HepG2 (cell line): ENCODE data around the gene DSCAM. TPM values are rescaled to one million over a fixed set of nuclear protein-coding genes. Genes with fewer than 3 reads are reported as not detected.

Experiments
- AKAP8 ChIP-seq: sonication (generic); formaldehyde crosslinking; IDR thresholded peaks from 2 replicates; pipeline ENCODE4 v1.5.1; 2020; ENCODE audit warnings: mild to moderate bottlenecking, missing genetic modification reagents
- ARID4A ChIP-seq: sonication (generic); formaldehyde crosslinking; IDR thresholded peaks from 2 replicates; pipeline ENCODE4 v1.5.0; 2020; ENCODE audit warnings: mild to moderate bottlenecking, missing genetic modification reagents, borderline replicate concordance
- ATF4 ChIP-seq, 2 experiments: fragments of 450-650 bp in 1 of 2; sonication (generic) in 1 of 2; formaldehyde crosslinking; IDR thresholded peaks; 2 replicates each; pipeline versions ENCODE4 v1.5.0 to v1.8.0; 2020 to 2022; ENCODE audit warnings: mild to moderate bottlenecking in 1 of 2, missing genetic modification reagents in 1 of 2
- CEBPZ ChIP-seq: IDR thresholded peaks from 2 replicates; pipeline ENCODE4 v1.6.1; 2012; ENCODE audit warnings: low read length, improper control_type of control experiment
- NCOR1 ChIP-seq: fragments of 200-600 bp; sonication (generic); IDR thresholded peaks from 2 replicates; pipeline ENCODE4 v1.7.0; 2017; ENCODE audit warnings: antibody characterized with exemption, low read length, borderline replicate concordance
- ZNF766 ChIP-seq: sonication (generic); formaldehyde crosslinking; IDR thresholded peaks from 2 replicates; pipeline ENCODE4 v1.5.0; 2020; ENCODE audit warnings: missing genetic modification reagents, borderline replicate concordance
- polyA plus RNA-seq, 8 experiments: library from polyadenylated mRNA; depleted of rRNA in 3 of 8; stranded (reverse) in 7 of 8; unstranded in 1 of 8; fragments of >200 nt; fragmentation: Illumina TruSeq in 4 of 8; extraction: Trizol in 4 of 8; gene quantifications; 2 replicates each; pipeline versions ENCODE4 v1.2.1 to v1.2.3, GENCODE V29; 2011 to 2016; ENCODE audit warnings: low read depth in 4 of 8, missing spikeins in 1 of 8, mixed read lengths in 1 of 8; ENCODE audit not compliant: insufficient read depth in 1 of 8
- total RNA-seq, 5 experiments: library from RNA; depleted of rRNA; stranded (reverse); fragments of >200 nt; fragmentation: Illumina TruSeq; extraction: Trizol; gene quantifications; 2 replicates each; pipeline ENCODE4 v1.2.3, GENCODE V29; 2016; ENCODE audit warnings: low read depth in 1 of 5

DSCAM gene
- total and polyA plus RNA-seq, 2 of the 13 experiments (the other 11 are each of a cell fraction or from before 2014, with no cell fraction given) = not detected

- TF ChIP-seq NCOR1 (no peak), ATF4 (CRISPR knock-in tag; IDR thresholded peaks at IDR 0.05) (no peak), ARID4A (no peak), ZNF766 (CRISPR knock-in tag) (no peak), AKAP8 (CRISPR knock-in tag) (no peak), CEBPZ (no peak)
Measured at GRCh38 chr21:40371329-40371728, 475.6 kb downstream of the DSCAM start (continued).
